Peyer's patch (tissue), 4 donors: ENCODE measurements around the gene CRACDL. TPM values are rescaled to one million over a fixed set of nuclear protein-coding genes. Genes with fewer than 3 reads are reported as not detected.

Experiments used
- DNase-seq, 3 donors: peaks; one replicate each; pipeline ENCODE4 v3.0.0-alpha.2; 2017 to 2019
- H3K27ac ChIP-seq, 4 donors: fragments of 200-600 bp; sonication (generic); one replicate each; pipeline ENCODE4 v1.5.1; 2016 to 2019
- H3K27me3 ChIP-seq, 2 donors: fragments of 200-600 bp; sonication (generic); one replicate each; pipeline ENCODE4 v1.5.1; 2019
- H3K36me3 ChIP-seq, 3 donors: fragments of 200-600 bp; sonication (generic); one replicate each; pipeline ENCODE4 v1.5.1; 2016 to 2019
- H3K4me1 ChIP-seq, 4 donors: fragments of 200-600 bp; sonication (generic); one replicate each; pipeline ENCODE4 v1.5.1; 2016 to 2019
- H3K4me3 ChIP-seq, 4 donors: fragments of 200-600 bp; sonication (generic); 1 replicate in 3 of 4; 2 replicates in 1 of 4; pipeline ENCODE4 v1.5.1; 2016 to 2019; ENCODE audit warnings: mild to moderate bottlenecking in 1 of 4
- H3K9me3 ChIP-seq, 4 donors: fragments of 200-600 bp; sonication (generic); one replicate each; pipeline ENCODE4 v1.5.1; 2016 to 2019; ENCODE audit warnings: mild to moderate bottlenecking in 1 of 4
- CTCF ChIP-seq, 6 experiments: fragments of 450-650 bp in 4 of 6; fragments of 200-600 bp in 2 of 6; sonication (generic) in 1 of 6; IDR thresholded peaks; one replicate each; pipeline ENCODE4 v1.5.1; 2017 to 2019; ENCODE audit warnings: antibody characterized with exemption in 6 of 6, mild to moderate bottlenecking in 3 of 6, moderate library complexity in 1 of 6
- POLR2A ChIP-seq, 2 donors: fragments of 450-650 bp; IDR thresholded peaks; one replicate each; pipeline ENCODE4 v1.5.1; 2017; ENCODE audit warnings: antibody characterized with exemption in 2 of 2, mild to moderate bottlenecking in 2 of 2, moderate library complexity in 2 of 2
- total RNA-seq, 4 donors: library from RNA; depleted of rRNA; stranded (reverse); fragments of >200 nt; gene quantifications; one replicate each; pipeline ENCODE4 v1.1.0, GENCODE V29; 2016

CRACDL gene
- total RNA-seq, 4 donors from 2014 or later = 3.3 to 36.5 (median 10.2) TPM

GRCh38 chr2:98915751-98916358 lies 20.2 kb downstream of the CRACDL start:
- peak in 1 of 3 donors; percentile 11 for DNase-seq
- no peaks in the 10 kb centered on the region for H3K4me1 ChIP-seq
- H3K27me3 ChIP-seq = no peaks in the 10 kb centered on the region
- no peaks in the 10 kb centered on the region for H3K36me3 ChIP-seq
- no peak overlapping the region for H3K27ac ChIP-seq
- no peak overlapping the region for H3K4me3 ChIP-seq
- H3K9me3 ChIP-seq = no peaks in the 10 kb centered on the region
- TF ChIP-seq POLR2A (IDR thresholded peaks at IDR 0.05) (no peak), CTCF (IDR thresholded peaks at IDR 0.05) (no peak)

- H3K27me3 ChIP-seq = no peaks in the 10 kb centered on the region
- TF ChIP-seq CTCF (IDR thresholded peaks at IDR 0.05) = no peak
- no peak for TF ChIP-seq POLR2A (IDR thresholded peaks at IDR 0.05)
- no peak overlapping the region for H3K4me3 ChIP-seq
- peak in 1 of 3 donors; percentile 18 for DNase-seq
- H3K4me1 ChIP-seq = no peaks in the 10 kb centered on the region
- H3K9me3 ChIP-seq = no peaks in the 10 kb centered on the region
- no peaks in the 10 kb centered on the region for H3K36me3 ChIP-seq
- no peak overlapping the region for H3K27ac ChIP-seq
Observed at GRCh38 chr2:98914713-98915580, 21.1 kb downstream of the CRACDL start.

GRCh38 chr2:98913916-98914712 lies 21.9 kb downstream of the CRACDL start:
- Histone ChIP-seq H3K4me3 (no peak overlapping the region), H3K27ac (no peak overlapping the region), H3K4me1 (peaks cover 0 to 7% (median 0%) of the 10 kb centered on the region in 4 donors), H3K36me3 (no peaks in the 10 kb centered on the region), H3K9me3 (no peaks in the 10 kb centered on the region), H3K27me3 (no peaks in the 10 kb centered on the region)
- TF ChIP-seq CTCF (IDR thresholded peaks at IDR 0.05) (no peak), POLR2A (IDR thresholded peaks at IDR 0.05) (no peak)
- peak in 1 of 3 donors; percentile 31 for DNase-seq

GRCh38 chr2:98912957-98913915 lies 22.8 kb downstream of the CRACDL start:
- H3K27me3 ChIP-seq = no peaks in the 10 kb centered on the region
- no peak overlapping the region for H3K4me3 ChIP-seq
- peaks cover 0 to 7% (median 0%) of the 10 kb centered on the region in 4 donors for H3K4me1 ChIP-seq
- H3K9me3 ChIP-seq = no peaks in the 10 kb centered on the region
- no peak for TF ChIP-seq CTCF (IDR thresholded peaks at IDR 0.05)
- TF ChIP-seq POLR2A (IDR thresholded peaks at IDR 0.05) = no peak
- no peaks in the 10 kb centered on the region for H3K36me3 ChIP-seq
- DNase-seq = peak in 1 of 3 donors; percentile 40
- no peak overlapping the region for H3K27ac ChIP-seq
